HG02981 (cell line): ENCODE measurements around the gene DCP1A.

Experiments
- ATAC-seq: cut with Tn5 transposase; IDR thresholded peaks from one replicate; pipeline ENCODE4 v1.9.1; 2021; ENCODE audit warnings: mild to moderate bottlenecking, moderate library complexity; ENCODE audit not compliant: unreplicated experiment

The DCP1A gene

DNA sequence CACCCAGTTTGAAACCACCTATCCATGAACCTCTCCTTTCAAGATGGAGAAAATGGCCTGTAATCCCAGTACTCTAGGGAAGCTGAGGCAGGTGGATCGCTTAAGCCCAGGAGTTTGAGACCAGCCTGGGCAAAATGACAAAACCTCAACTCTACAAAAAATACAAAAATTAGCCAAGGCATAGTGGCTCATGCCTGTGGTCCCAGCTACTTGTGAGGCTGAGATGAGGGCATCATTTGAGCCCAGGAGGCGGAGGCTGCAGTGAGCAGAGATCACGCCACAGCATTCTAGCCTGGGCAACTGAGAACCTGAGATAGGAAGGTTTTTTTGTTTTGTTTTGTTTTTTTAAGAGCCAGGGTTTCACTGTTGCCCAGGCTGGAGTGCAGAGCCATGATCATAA, 96.9 kb downstream of the DCP1A start:
- no peak for ATAC-seq

DNA sequence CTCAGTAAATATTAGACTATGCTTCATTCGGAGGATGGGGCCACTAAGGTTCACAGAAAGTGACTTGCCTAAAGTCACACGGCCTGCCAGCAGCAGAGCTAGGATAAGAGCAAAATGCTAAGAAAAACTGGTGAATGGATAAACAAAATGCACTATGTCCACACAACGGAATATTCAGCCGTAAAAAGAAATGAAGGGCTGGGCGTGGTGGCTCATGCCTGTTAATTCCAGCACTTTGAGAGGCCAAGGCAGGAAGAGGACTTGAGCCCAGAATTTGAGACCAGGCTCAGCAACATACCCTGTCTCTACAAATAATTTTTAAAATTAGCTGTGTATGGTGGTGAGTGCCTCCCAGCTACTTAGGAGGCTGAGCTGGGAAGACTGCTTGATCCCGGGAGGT, 99.2 kb downstream of the DCP1A start:
- ATAC-seq = no peak

DNA sequence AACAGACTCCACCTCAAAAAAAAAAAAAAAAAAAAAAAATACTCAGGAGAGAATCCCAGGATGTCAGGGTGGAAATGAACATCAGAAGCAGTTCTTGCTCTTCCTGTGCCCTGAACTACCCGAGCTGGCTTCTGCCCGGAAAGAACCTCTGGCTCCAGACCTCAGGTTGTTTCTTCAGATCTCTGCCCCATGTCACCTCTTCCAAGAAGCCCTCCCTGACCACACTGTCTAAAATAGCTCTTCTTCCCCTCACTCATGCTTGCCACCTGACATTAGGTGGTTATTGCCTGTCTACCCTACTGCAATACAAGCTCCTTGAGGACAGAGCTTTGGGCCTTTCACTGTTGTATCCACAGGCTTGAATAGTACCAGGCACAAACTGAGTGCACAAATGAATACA, 99.7 kb downstream of the DCP1A start:
- ATAC-seq = no peak

DNA sequence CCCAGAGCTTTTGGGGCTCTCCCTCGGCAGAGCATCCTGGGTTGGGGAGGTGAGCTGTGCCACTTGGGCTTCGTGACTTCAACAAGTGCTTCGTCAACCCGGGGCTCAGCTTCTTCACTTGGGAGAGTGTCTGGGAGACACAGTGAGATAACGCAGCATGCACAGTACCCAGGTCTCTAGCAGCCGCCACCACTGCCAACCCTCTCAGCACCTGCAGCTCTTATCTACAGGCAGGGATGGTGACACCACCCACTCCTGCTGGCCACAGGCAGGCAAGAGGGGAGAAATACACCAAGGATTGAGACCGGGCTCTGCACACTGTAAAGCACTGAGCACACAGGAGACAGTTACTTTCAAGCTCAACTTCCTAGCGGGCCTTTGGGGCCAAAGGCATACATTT, 103.1 kb downstream of the DCP1A start:
- ATAC-seq = no peak

DNA sequence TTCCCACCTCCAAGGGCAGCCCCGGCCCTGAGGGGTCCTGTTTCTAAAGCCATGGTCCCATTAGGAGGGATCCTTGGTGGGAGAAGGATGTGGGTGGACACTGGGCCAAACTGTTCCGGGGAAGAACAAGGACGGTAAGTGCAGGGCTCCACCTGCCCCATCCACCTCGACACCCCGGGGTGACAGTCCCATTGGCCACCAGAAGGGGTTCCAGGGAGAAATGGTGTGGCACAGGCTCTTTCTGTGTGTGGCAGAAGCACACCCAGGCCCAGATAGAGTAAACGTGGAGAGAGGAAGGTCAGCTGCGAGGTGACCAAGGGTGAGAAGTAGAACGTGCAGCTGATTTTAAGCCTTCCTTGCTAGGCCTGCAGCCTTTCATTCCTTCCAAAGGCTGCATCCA, 103.6 kb downstream of the DCP1A start:
- no peak for ATAC-seq

DNA sequence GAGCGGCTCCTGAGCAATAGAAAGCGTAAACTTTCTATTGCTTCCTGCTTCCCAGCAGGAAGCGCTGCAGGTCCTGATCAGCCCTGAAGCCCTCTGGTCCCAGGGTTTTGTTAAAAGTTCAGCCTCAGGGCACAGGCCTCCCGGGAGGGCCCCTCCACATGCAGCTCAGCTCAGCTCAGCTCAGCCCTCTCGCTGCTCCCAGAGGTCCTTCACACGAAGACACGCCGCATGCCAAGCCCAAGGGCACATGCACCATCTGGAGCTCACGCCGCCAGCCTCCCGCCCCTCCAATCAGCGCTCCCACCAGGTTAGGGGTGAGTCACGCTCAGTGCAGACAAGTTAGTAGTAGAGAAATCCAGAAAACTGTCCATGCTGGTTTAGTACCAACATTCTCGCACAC, 104.2 kb downstream of the DCP1A start:
- no peak for ATAC-seq

DNA sequence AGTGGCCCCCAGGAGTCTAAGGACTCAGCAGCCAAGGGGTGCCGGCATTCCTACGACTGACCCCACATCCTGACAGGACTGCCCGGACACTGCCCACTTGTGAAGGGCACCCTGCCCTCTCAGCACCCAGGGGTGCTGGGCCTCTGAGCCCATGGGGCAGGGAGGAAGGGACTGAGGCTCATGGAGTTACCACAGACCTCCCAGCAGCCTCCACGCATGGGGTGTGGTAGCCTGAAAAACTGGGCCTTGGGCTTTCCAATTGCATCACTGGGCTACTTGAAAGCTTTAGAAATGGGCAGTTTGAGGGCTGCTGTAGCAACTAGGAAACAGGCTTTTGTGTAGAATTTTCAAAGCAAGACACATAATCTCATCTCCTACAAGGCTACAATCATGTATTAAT, 104.7 kb downstream of the DCP1A start:
- ATAC-seq = no peak

DNA sequence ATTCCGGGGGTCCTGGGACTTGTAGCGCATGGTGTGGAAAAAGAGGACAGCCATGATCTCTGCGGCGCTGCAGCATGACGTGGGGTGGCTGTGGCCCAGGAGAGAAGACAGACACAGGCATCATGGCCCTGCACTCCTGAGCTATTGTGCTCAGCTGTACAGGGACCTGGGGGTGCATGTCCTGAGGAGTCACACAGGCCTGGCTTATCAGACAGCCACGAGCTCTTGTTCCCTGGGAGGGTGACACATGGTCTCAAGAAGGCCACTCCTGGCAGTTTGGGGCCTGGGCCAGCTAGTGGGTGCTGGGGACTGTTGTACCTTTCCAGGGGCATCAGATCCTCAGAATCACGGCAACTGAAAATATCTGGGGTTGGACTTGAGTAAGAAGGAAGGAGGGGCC, 105.2 kb downstream of the DCP1A start:
- ATAC-seq = no peak

DNA sequence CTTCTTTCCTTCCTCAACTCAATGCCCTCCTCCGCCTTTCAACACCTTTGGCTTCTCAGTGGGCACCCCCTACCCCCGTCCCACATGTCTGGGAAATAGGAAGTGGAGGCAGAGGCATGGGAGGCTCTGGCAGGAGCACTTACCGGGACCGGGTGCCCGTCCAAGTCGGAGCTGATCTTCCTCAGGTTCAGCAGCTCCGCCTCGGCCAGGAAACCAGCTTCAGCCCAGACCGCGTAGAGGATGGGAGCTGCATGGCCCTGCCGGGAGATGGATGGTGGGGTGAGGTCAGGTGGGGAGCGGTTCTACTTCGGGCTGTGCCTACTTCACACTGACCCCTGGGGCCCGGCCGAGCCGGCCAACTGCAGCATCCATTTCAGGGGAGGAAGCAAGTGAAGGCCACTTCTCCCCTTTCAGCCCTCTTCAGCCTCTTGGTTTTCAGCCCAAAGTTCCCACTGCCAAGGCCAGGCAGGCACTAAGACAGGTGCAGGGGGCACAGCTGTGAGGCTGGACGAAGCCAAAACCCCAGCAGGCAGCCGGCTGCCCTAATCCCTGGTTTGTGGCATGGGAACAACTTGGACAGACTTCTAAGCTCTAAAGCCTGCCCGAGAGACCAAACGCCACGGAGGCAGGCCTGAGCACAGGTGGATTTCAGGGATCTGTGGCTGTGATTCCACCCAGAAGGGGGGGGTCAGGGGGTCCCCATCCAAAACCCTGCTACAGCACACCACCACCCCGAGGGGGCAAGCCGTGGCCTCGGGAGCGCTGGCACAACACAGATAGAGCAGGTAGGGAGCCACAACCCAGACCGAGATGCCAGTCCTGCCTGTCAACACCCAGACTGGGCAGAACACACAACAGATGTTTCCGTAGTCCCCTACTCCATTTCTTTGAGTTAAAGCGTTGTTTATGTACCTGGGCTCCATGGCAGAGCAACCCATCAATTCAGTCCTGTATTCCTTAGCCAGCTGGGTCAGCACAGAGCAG, 106.1 kb downstream of the DCP1A start:
- ATAC-seq = no peak

DNA sequence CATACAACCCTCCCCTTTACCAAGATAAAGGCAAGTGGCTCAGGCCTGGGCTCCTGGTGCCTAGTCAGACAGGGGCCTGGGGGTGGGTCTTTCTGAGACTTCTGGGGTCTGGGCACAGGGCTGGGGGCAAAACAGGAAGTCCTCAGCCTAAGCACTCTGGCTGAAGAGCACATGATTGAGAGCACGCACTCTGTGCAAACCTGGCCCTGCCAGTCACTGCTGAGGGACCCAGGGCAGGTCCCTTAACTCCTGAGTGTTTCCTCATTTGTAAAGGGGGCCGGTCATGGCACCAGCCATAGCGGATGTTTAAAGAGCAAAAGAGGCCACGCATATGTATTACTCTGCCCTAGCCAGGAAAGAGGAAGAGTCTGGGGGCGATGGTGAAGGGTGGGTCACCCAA, 107.5 kb downstream of the DCP1A start:
- ATAC-seq = no peak

DNA sequence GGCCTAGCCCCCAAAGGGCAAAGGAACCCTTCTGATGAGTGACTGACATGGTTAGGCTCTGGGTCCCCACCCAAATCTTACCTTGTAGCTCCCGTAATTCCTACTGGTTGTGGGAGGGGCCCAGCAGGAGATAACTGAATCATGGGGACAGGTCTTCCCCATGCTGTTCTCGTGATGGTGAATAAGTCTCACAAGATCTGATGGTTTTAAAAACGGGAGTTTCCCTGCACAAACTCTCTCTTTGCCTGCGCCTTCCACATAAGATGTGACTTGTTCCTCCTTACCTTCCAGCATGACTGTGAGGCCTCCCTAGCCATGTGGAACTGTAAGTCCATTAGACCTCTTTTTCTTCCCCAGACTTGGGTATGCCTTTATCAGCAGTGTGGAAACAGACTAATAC, 108.5 kb downstream of the DCP1A start:
- ATAC-seq = no peak

DNA sequence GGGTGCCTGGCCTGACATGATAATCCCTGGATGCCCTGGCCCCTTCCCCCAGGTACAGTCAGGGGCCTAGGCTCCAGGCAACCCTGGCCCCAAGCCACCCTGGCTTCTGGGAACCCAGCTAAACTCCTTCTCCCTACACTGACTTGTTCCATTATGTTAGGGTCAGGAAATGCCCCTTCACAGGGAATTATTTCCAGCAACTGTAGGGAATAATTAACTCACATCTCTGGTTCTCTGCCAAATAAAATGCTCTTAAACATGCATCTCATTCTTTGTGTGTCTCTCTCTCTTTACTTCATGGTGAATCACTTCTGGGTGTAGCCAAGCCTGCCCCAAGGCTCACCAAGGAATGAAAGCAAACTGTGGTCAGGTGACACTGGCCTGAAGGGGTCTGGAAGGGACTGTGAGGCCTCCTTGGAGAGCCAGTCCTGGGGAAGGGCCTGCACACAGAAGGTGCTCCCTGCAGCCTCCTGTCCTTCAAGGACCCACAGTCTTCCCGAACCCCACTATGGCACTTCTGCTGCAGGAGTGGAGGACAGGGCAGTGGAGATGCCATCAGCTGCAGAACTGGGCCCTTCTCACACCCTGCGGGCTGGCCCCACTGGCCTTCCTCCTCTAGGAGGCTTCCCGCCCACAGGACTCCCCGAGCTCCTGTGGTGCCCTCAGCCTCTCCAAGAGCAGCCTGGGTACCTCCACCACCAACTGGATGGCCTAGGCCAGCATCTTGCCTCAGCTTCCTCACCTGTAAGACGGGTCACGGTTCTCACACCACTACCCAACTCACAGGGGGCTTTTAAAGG, 109.1 kb downstream of the DCP1A start:
- ATAC-seq = no peak

DNA sequence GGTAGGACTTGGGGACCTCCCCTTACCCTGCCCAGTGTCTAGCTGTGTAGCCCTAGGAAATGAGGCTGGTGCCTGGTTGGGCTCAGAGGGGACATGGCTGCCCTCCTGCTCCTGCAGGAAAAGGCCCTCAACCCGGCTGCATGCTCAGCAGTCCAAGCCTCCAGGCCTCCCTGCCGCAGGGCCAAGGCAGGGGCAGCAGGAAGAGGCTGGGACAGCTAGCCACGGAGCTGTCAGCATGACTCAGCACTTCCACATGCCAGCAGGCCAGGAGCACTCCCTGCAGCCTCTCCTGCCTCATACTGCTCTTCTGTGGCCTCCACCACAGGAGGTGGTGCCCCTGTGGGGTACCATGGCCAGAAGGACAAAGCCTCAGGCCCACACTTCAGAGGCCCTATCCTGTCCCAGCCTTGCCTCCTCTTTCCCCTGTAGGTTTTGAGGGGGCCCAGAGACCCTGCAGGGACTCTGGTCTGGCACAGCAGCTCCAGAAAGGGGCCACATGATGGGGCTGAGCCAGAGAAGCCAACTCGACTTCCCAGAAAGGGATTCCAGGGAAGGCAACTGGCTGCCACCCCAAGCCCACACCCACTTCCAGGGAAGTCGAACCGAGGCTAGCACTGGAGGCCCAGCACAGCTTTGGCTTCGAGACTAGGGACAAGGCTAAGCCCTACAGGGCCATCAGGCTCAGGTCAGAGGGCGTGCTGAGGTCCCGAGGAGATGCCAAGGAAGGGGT, 111.1 kb downstream of the DCP1A start:
- no peak for ATAC-seq

DNA sequence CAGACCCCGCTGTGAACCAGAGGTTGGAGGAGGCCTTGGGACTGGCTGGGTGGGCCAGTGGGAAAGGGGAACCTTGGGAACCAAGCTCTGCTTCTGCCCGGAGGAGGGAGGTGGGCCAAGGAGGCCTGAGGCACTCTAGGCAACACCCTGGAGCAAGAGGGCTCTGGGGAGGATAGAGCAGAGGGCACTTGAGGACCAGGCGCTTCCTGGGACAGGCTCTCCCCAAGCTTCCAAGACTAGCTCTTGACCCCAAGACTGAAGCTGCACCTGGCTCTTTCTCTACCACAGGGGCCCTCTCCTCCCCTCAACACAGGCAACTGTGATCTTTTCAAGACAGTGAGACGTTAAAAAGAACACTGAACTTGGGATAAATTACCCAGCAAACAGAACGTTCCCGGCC, 111.8 kb downstream of the DCP1A start:
- ATAC-seq = no peak

DNA sequence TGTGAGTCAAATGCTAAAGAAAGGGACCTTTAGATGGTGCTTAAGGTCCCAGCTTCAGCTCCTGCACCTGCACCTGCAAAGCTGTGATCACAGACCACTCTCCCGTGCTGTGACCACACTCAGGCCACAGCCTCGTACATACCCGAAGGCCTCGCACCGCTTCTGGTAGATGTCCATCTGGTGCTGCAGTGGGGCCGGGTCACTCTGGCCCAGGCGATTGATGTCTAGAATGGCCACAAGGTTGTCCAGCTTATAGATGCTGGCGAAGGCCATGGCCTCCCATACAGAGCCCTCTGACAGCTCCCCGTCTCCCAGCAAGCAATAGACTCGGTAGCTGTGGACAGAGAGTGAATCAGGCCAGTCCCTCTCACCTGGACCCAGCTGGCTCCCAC, 112.5 kb downstream of the DCP1A start:
- ATAC-seq = no peak

DNA sequence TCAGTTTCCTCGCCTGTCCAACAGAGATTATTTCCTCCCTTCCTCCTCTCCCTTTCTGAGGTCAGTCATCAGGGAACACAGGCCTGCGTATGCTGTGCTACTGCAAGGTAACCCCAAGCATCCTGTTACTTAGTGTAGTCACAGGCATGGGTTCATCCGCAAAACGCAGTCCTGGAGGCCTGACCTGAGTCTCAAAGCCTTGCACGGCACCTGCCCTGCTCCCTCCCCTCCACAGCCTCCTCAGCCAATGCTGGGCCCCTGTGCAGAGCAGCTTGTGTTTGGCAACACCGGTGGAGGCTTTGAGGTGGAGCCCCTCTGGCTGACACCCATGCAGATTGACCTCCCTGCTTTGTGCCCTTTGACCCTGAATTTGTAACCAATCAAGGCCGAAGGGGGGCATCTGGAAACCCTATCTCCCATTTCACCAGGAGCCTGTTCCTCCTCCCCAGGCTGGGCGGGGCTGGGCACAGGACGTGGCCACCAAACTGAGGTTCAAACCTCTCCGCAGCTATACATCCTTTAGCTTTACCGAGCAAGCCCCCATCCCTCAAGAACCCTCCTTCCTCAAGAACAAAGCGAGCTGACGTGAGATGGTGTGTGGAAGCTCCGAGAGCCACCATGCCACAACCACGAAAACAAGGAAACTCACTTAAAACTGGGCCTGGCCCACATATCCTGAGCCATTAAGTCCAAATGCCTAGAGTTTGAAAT, 113.1 kb downstream of the DCP1A start:
- no peak for ATAC-seq
